Activated CD4-positive, alpha-beta T cell treated with anti-CD3 and anti-CD28 coated beads, Interleukin-2, amount 50 U/mL, for 48 hours (primary cell): ENCODE data around the gene HTRA3.
A peak's percentile ranks its signal among the peaks of the same experiment; 100 is the strongest.

Source experiments
- DNase-seq, 2 experiments: peaks; one replicate each; pipeline ENCODE4 v3.0.0-alpha.2; 2020

HTRA3 gene

GRCh38 chr4:8269535-8270417 lies at the start of gene HTRA3:
TSS of gene HTRA3 (plus strand) at chr4:8269754. CDS start at chr4:8269969, 215 bp downstream.
- DNase-seq, result no peak

DNA sequence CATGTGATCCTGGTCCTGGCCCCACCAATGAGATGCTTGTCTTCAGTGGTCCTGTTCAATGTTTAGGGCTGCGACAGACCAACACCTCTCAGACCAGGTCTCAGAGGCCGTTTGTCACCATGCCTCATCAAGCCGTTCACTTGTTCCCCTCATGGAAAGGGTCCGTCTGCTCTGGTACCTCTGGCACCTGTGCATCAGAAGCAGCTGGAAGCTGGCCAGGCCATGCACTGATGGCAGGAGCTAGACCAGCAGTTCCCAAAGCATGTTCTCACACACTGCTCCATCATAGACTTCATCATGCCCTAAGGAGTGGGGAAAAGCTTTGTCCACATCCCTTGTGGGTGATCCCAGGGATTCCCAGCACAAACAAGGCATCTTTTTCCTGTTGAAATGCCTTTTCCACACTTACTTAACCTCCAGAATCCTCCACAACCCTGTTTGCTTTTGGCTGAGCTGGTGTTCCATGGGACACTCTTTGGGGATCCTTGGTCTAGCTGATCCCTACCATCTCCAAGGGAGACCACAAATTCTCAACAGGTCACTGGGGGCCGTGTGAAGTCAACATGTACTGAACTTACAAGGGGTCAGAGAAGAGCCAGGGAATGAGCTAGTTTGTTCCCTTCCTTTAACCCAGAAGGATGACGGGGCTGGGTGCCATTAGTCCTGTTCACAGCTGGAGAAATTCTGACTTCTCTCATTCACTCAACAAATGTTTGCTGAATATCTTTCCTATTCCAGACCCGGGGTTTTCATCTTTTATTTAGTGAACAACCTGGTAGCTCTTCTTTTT lies 48.7 kb upstream of the HTRA3 start:
- no peak for DNase-seq

GRCh38 chr4:8221476-8221875 lies 48.1 kb upstream of the HTRA3 start:
- DNase-seq, result no peak

GRCh38 chr4:8221985-8222384 lies 47.6 kb upstream of the HTRA3 start:
- DNase-seq, result no peak

GRCh38 chr4:8222609-8223388 lies 46.8 kb upstream of the HTRA3 start:
- no peak for DNase-seq

DNA sequence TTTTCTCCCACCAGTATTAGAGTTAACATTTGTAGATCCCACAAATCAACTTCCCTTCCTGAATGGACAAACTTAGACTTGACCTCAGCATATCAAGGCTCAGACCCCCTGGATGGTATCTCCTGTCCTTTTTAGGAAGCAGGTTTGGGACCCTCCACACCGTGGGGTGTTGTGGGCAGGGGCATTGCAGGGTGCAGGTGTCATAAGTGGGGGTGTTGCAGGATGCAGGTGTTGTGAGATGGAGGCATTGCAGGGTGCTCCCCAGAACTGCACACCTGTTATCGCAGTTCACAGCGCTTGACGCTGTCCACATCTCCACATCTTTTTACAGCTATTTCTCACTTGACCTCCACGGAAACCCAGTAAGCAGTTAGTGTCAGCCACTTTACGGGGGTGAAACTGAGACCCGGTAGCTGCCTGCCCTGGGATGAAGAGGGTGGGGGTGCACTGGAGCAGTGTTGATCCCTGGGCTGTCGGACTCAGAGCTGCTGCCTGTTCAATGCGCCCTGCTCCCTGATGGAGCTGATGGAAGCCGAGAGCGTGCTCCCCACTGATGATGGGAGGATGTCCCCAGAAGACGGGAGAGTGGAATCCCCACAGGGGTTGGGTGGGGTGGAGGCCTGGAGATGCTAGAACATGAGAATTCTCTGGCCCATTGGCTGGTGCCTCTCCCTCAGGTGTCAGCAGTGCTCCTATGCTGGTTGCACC lies 45.1 kb upstream of the HTRA3 start:
- DNase-seq, result no peak

DNA sequence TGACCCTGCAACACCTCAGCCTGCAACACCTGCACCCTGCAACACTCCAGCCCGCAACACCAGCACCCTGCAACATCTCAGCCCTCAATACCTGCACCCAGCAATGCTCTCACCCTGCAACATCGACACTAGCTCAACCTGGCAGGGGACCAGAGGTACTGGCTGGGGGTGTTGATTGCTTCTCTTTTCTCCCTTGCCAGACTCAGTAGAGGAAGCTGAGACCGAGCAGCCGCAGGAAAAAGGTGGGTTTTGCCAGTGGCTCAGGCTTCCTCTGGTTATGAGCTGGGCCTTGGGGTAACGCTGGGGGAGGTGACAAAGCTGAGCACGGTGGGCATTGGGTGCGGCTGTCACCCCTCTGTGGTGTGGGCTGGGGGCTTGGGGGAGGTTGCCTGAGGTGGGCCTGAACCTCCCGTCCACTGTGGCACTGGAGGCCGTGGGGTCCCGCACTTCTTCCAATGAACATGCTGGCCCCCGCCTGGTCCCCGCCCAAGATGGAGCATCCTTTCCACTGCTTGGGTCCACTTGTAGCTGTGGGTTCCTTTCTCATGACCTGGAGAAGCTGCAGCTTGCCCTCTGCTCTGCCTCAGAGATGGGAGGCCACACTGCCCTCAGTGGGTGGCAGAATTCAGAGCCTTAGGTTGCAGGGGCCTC lies 44.5 kb upstream of the HTRA3 start:
- DNase-seq, result no peak

DNA sequence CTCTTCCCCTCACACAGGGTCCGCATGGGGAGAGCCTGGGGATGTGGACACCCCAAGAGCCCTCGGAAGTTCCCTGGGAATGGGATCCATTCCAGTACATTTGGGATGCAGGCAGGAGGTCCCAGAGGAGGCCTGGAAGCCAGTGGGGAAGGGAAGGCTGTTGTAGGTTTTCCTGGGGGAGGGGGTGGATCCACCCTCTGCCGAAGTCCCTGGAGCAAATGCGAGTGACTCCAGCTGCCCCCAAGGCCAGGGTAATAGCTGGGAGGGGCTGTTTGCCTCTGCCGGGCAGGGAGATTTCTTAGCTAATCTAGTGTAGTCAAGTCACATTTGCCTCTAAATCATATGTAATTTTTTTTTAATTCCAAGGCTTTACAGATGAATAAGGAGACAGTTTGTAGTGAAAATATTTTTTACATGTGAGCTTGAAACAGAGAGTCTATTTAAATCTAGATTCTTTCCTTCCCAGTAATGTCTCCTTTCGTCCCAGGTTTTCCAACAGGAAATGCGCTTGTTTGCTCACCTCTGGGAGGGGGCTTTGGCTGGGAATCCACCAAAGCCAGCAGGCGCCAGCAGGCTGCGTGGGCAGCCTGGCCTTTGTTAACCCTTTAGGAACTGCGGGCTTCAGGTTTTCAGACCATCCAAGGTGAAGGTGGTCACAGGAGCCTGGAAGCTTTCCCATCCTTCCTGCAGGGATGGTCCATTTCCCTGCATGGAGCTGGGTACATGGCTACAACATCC lies 43.7 kb upstream of the HTRA3 start:
- no peak for DNase-seq

DNA sequence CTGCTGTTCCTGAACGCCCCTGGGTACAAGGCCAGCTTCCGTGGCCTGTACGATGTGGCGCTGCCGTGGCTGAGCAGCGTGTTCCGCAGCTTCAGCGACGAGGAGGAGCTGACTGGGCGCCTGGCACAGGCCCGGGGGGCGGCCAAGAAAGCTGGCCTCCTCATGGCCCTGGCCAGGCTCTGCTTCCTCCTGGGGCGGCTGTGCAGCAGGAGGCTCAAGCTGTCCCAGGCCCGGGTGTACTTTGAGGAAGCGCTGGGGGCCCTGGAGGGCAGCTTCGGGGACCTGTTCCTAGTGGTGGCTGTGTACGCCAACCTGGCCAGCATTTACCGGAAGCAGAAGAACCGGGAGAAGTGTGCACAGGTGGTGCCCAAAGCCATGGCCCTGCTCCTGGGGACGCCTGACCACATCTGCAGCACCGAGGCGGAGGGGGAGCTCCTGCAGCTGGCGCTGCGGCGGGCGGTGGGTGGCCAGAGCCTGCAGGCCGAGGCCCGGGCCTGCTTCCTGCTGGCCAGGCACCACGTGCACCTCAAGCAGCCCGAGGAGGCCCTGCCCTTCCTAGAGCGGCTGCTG lies 42.3 kb upstream of the HTRA3 start:
- DNase-seq, result no peak

DNA sequence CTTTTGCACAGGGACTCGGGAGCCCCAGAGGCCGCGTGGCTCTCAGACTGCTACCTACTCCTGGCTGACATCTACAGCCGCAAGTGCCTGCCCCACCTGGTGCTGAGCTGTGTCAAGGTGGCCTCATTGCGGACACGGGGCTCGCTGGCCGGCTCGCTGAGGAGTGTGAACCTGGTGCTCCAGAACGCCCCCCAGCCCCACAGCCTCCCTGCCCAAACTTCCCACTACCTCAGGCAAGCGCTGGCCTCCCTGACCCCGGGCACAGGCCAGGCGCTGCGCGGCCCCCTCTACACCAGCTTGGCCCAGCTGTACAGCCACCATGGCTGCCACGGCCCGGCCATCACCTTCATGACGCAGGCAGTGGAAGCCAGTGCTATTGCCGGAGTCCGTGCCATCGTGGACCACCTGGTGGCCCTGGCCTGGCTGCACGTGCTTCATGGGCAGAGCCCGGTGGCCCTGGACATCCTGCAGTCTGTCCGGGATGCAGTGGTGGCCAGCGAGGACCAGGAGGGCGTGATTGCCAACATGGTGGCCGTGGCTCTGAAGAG lies 41.7 kb upstream of the HTRA3 start:
- no peak for DNase-seq

DNA sequence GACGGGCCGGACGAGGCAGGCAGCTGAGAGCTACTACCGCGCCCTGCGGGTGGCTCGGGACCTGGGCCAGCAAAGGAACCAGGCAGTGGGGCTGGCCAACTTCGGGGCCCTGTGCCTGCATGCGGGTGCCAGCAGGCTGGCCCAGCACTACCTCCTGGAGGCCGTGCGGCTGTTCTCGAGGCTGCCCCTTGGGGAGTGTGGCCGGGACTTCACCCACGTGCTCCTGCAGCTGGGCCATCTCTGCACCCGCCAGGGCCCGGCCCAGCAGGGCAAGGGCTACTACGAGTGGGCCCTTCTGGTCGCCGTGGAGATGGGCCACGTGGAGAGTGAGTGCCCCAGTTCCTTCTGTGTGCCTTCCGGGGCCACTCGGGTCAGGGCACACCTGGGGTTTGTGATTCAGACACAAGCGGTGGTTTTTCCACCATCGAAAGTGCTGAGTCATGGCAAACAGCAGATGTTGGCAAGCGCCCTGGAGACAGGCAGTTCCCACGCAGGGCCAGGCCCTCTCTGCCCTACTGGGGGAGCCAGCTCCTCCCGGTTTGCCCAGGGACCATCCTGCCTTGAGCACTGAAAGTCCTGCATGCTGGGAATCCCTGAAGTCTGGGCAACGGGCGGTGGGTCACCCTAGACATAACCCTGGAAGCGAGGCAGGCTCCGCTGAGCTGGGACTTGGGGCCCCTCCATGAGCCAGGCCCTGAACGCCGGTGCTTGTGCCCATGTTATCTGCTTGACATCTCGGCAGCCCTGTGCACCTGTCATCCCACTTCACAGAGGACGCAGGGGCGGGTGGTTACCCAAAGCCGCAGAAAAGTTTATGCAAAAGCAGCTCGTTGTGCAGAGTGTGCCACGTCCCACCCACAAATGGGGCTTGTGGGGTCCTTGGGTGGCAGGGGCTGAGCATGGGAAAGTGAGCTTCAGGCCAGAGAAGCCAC lies 41.0 kb upstream of the HTRA3 start:
- peak; percentile 80 to 84 for DNase-seq

DNA sequence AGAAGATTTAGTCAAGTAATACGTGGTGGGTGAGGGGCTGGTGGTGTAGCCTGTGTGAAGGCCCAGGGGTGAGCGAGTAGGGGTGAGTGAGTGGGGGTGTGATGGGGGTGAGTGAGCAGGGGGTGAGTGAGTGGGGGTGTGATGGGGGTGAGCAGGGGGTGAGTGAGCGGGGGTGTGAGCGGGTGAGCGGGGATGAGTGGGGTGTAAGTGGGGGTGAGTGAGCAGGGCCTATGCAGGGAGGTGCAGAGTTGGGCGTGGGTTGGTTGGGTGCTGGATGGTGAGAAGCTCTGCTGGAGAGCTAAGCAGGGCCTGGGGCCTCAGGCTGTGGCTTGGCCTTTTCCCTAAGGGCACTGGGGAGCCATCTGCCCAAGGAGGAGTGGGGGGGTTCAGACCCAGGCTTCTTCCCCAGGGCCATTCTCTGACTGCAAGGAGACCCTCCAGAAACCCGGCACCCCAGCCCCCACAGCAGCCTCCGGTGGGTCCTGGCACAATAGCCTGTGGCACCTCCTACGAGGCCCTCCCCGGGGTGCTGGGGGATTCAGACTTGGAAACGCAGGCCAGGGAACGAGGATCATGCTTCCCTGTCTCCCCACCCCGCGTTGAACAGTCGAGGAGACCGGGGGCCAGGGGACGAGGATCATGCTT lies 40.1 kb upstream of the HTRA3 start:
- peak; percentile 12 to 14 for DNase-seq

GRCh38 chr4:8230033-8230432 lies 39.5 kb upstream of the HTRA3 start:
- DNase-seq, result no peak

GRCh38 chr4:8230891-8231290 lies 38.7 kb upstream of the HTRA3 start:
- no peak for DNase-seq

- DNase-seq, result no peak
Measured at GRCh38 chr4:8231551-8232049, 38.0 kb upstream of the HTRA3 start.

DNA sequence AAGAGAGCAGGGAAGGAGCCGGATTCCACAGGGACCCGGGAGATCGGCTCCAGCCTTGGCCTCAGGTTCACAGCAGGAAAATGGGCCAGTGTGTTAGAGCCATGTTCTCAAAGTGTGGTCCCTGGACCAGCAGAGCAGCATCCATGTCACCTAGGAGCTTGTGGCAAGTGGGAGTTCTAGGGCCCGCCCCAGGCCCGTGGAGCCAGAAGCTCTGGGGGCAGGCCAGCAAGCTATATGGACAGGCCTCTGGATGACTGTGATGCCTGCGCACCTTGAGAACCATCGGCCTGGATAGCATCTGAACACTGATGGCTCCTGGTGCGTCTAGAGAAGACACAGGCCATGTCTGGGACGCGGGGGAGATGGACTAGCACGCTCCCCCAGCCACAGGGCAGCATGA lies 36.8 kb upstream of the HTRA3 start:
- DNase-seq, result no peak

GRCh38 chr4:8233672-8234484 lies 35.7 kb upstream of the HTRA3 start:
- no peak for DNase-seq

DNA sequence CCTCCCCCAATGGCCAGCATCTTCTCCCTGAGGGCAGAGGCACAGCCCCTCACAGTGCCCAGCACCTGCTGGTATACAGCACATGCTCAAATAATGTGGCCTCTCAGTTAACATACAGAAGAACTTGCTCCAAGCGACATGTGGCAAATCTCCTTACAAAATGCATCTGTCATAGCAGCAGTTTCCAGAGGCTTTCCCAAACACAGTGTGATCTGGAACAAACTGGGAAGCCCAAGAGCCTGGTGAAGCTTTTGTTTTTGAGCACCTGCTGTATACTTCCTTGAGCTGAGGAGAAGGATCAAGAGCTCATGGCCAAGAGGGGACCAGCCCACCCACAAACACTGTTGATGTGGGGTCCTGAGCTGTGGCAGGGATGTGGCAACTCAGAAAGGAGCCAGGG lies 34.8 kb upstream of the HTRA3 start:
- no peak for DNase-seq
